ENCODE results near the gene OR51V1.

DNA sequence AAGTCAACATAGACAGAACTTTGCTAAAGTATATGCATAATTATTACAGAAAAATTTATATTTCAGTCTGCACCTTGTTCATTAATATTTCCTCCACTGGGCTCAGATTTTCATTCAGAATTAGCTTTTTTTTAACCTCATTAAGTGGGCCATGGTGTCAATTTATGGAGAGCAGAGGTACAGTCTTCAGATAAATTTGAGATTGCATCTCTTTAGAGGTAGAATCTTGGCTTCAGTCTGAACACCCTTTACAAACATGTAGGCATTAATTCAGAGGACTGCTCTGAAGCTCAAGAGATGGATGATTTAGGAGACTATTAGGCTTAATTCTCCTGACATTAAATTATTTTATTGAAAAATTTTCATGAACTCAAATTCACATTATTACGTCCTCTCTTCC is 29.8 kb upstream of the OR51V1 start:
- TF ChIP-seq, protein P1, sequence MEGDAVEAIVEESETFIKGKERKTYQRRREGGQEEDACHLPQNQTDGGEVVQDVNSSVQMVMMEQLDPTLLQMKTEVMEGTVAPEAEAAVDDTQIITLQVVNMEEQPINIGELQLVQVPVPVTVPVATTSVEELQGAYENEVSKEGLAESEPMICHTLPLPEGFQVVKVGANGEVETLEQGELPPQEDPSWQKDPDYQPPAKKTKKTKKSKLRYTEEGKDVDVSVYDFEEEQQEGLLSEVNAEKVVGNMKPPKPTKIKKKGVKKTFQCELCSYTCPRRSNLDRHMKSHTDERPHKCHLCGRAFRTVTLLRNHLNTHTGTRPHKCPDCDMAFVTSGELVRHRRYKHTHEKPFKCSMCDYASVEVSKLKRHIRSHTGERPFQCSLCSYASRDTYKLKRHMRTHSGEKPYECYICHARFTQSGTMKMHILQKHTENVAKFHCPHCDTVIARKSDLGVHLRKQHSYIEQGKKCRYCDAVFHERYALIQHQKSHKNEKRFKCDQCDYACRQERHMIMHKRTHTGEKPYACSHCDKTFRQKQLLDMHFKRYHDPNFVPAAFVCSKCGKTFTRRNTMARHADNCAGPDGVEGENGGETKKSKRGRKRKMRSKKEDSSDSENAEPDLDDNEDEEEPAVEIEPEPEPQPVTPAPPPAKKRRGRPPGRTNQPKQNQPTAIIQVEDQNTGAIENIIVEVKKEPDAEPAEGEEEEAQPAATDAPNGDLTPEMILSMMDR (IDR thresholded peaks at IDR 0.05), result no peak
- TF ChIP-seq POLR2A (IDR thresholded peaks at IDR 0.05), result no peak
